Right renal cortex interstitium (tissue), 3 donors: ENCODE results near the gene FANCE. TPM values are rescaled to one million over a fixed set of nuclear protein-coding genes. Genes with fewer than 3 reads are reported as not detected.
"Not testable (repeated sequence)": the region's sequence is repeated elsewhere in the genome, so short reads cannot be mapped to it uniquely, and the experiment has no call there.

ENCODE experiments used
- DNase-seq, 3 donors: peaks; one replicate each; pipeline ENCODE4 v3.0.0-alpha.2; 2013; ENCODE audit warnings: low read depth in 3 of 3, low spot score in 2 of 3
- polyA plus RNA-seq, 3 donors: library from polyadenylated mRNA; unstranded; fragments of 120-200 nt; gene quantifications; one replicate each; pipeline ENCODE4 v1.2.1, GENCODE V29; 2013; ENCODE audit not compliant: insufficient read length in 3 of 3

The FANCE gene
- polyA plus RNA-seq, 3 donors = 8.9 to 10.9 (median 10.1) TPM

- no peak for DNase-seq
These were observed 22.7 kb upstream of the FANCE start for GRCh38 chr6:35429463-35429862.

DNA sequence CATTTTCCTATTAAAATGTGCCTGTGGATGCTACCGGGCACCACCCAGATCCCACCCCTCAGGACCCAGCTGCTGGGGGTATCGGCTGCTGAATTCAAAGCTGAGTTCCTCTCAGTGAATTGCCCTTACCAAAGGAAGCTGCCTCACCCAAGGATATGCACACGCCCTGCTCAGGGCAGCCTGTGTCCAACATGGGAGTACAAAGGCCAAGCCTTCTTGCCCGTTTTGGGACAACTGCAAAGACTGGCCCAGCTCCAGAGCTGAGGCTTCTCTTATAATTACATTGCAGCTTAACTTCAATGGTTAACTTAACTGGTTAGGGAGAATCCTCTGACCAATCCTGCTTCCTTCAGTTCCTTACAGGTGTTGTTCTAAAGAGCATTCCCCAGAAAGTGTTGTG, 19.8 kb upstream of the FANCE start:
- DNase-seq = no peak

GRCh38 chr6:35432702-35433101, 19.4 kb upstream of the FANCE start:
- not testable (repeated sequence) for DNase-seq

GRCh38 chr6:35435074-35435837, 16.9 kb upstream of the FANCE start:
- no peak for DNase-seq

- DNase-seq = no peak
These were observed 15.9 kb upstream of the FANCE start for GRCh38 chr6:35436071-35436857.

DNA sequence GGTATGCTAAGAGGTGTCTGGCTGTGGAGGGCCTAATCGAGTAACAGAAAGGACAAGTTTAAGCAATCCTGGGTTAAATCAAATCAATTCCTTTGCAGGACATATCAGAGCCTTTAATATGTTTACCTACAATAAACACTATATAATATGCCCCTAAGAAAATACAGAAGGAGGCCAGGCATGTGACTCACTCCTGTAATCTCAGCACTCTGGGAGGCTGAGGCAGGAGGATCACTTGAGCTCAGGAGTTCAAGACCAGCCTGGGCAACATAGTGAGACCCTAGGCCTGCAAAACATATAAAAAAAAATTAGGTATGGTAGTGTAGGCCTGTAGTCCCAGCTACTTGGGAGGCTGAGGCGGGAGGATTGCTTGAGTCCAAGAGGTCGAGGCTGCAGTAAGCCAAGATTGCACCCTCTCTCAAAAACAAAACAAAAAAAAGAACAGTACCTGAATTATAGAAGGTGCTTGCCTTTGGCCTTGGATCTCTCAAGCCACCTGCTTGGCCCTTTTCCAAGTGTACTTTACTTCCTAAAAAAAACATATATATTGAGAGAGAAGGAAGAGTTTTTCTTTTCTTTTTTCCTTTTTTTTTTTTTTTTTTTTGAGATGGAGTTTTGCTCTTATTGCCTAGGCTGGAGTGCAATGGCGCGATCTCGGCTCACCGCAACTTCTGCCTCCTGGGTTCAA, 13.6 kb upstream of the FANCE start:
- not testable (repeated sequence) for DNase-seq

GRCh38 chr6:35439308-35439707, 12.8 kb upstream of the FANCE start:
- no peak for DNase-seq

DNA sequence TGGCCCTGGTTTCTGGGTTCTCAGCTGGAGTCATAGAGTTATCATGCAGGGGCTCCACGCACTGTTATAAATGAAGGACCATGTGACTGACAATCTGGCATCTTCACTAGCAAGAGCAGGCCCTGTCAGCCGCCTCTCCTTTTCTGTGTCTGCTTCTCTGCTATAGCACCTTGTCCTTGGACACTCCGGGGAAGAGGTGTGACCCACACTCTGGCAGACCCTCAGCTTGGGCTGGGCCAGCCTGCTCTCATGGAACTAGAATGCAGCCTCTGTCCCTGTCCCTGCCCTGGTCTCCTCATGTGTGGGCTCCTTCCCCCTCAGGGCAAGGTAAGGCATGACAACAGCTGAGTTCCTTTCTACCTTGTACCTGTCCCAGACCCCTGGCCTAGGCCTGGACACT, 10.9 kb upstream of the FANCE start:
- DNase-seq = no peak

DNA sequence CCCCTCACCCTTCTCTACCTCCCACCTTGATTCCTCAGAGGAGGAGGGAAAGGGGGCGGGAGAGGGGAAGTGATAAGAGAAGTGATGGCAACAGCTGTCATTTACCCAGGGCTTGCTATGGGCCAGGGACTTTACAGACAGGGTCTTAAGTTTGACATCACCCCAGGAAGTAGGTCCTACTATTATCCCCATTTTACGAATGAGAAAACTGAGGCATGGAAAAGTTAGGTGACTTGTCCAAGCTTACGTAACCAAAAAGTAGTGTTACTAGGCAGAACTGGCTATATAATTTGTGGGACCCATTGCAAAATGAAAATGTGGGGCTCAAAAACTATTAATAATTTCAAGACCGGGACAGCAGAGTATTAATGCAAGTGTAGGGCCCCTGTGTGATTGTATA, 10.5 kb upstream of the FANCE start:
- no peak for DNase-seq

- no peak for DNase-seq
These were observed 9.4 kb upstream of the FANCE start for GRCh38 chr6:35442693-35443092.

DNA sequence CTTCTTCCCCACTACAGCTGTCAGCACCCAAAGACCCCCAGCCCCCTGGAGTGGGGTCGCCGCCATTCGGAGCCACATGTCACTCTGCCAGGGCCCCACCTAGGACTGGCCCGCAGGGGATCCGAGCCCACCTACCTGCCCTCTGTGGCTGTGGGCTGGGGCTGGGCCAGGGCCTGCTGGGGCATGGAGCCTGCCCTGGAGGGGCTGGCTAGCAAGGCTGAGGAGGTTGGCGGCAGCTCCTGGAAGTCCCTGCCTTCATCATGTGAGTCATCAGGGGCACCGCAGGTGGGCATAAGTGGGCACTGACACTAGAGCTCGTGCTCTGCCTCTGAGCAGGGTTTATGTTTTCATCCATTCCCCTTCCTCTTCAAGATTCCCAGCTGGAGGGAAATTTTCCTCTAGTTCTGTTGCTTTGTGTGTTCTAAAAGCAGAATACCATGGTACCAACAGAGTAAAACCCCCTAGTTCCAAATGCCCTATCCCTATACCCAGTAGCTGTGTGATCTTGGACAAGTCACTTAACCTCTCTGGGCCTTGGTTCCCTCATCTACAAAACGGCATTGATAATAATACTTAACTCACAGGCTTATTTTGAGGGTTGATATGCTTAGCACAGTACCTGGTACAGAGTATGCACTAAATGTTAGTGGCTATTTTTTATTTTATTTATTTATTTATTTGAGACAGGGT, 8.7 kb upstream of the FANCE start:
- DNase-seq = no peak

DNA sequence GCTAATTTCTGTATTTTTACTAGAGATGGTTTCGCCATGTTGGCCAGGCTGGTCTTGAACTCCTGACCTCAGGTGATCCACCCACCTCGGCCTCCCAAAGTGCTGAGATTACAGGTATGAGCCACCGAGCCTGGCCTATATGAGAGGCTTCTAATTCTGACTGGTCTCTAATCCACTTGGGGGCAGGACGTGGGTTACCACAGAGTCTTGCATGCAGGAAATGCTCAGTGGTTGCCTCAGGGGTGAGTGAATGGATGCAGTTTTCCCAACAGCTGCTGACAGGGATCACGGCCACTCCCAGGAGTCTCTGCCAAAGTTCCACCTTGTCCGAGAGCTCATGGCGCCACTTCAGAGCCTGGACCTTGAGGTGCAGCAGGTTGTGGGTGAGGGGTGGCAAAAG, 6.4 kb upstream of the FANCE start:
- DNase-seq = no peak

- DNase-seq = no peak
These were observed 3.9 kb upstream of the FANCE start for GRCh38 chr6:35448191-35448590.

GRCh38 chr6:35449287-35449881, 2.8 kb upstream of the FANCE start:
- DNase-seq = peak in 2 of 3 donors; percentile 48 to 56

DNA sequence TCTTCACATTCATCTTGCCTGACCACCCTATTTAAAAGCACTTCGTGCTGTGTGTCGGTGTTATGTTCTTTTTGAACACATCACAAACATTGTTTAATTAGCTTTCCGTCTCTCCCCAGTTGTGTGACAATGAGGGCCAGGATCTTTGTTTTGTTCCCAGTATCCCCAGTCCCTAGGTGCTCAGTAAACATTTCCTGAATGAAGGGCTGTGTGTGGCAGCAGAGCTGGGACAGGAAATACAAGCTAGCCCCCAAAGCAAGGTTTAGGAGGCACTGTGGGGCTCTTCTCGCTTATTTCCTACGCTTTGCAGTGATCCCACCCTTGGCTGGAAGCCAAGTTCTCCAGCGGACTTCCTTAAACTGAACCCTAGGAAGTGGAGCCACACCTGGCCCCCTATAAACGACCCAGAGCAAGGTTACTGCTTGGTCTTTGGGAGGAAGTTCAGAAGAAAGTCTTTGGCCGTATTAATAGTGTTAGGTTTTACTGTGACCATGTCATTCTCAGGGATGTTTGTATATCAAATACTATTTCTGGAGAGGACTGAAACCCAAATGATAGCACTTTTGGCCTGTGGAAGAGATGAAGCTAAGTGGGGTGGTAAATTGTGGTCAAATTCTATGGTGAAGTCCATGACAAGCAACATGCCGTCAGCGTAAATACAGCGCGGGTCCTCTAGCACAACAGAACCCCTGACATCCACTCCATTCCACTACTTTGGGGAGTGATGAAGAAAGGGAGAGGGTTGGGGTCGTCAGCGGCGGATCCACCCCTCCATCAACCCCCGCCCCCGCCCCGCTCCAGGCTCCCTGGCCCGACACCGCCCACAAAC, 570 bp upstream of the FANCE start:
- DNase-seq = no peak

DNA sequence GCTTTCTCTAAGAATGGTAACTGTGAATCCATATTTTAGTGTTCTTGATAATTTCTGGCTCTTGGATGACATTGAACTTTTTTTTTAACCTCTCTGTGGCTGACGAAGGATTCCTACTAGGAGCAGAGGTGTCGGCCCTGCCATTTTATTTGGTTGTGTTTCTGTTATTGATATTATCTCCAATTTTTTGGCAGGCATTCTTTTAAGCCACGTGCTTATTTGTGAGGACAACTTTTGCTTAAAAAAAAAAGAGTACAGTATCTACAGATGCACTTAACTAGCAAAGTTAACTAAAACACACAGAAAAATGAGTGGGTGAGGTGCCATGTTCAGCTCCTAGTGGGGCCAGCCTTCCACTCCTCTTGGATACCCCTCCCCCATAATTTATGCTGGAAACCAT, 1.1 kb downstream of the FANCE start:
- no peak for DNase-seq

GRCh38 chr6:35454391-35455110, 2.4 kb downstream of the FANCE start:
- DNase-seq = no peak

GRCh38 chr6:35457907-35458306, 5.8 kb downstream of the FANCE start:
- DNase-seq = no peak

DNA sequence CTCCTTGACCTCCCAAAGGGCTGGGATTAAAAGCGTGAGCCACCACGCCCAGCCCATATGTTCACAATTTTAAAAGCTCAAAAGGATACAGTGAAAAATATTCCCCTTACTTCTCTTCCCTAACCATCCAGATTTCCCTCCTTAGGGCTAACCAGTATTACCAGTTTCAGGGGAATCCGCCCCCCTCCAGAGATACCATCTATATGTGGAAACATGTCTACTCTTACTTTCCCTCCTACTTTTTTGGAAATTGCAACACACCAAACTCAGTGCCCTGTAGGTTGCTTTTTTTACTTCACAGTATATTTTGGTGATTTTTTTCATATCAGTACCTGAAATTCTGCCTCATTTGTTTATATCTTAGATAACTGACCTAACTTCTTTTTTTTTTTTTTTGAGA, 9.1 kb downstream of the FANCE start:
- no peak for DNase-seq
